Stimulated activated CD4-positive, alpha-beta T cell treated with anti-CD3 and anti-CD28 coated beads, Interleukin-15, amount 100 ng/mL, for 48 hours (primary cell): ENCODE results near the gene ARHGEF38.
"Not testable (repeated sequence)": the region's sequence is repeated elsewhere in the genome, so short reads cannot be mapped to it uniquely, and the experiment has no call there.

Experiments
- DNase-seq, 2 donors: peaks; one replicate each; pipeline ENCODE4 v3.0.0-alpha.2; 2020; ENCODE audit warnings: low read depth in 2 of 2

Gene ARHGEF38

DNA sequence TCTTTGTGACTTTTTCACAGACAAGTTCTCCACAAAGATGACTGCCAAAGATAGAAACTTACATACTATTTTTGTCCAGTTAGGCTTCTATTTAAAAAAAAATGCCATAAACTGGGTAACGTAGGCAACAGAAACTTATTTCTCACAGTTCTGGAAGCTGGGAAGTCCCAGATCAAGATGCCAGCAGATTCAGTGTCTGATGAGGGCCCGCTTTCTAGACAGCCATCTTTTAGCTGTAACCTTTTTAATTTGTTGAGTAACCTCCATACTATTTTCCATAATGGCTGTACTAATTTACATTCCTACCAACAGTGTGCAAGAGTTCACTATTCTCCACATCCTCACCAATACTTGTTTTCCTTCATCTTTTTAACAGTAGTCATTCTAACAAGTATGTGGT lies 55.5 kb downstream of the ARHGEF38 start:
- no peak for DNase-seq

DNA sequence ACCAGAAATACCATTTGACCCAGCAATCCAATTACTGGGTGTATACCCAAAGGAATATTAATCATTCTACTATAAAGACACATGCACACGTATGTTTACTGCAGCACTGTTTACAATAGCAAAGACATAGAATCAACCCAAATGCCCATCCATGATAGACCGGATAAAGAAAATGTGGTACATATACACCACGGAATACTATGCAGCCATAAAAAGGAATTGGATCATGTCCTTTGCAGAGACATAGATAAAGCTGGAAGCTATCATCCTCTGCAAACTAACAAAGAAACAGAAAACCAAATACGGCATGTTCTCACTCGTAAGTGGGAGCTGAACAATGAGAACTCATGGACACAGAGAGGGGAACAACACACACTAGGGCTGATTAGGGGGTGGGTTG lies 57.4 kb downstream of the ARHGEF38 start:
- DNase-seq, result not testable (repeated sequence)

- DNase-seq, result no peak
Measured at GRCh38 chr4:105613306-105613705, 60.9 kb downstream of the ARHGEF38 start.

GRCh38 chr4:105619188-105619931 lies 66.9 kb downstream of the ARHGEF38 start:
- no peak for DNase-seq

DNA sequence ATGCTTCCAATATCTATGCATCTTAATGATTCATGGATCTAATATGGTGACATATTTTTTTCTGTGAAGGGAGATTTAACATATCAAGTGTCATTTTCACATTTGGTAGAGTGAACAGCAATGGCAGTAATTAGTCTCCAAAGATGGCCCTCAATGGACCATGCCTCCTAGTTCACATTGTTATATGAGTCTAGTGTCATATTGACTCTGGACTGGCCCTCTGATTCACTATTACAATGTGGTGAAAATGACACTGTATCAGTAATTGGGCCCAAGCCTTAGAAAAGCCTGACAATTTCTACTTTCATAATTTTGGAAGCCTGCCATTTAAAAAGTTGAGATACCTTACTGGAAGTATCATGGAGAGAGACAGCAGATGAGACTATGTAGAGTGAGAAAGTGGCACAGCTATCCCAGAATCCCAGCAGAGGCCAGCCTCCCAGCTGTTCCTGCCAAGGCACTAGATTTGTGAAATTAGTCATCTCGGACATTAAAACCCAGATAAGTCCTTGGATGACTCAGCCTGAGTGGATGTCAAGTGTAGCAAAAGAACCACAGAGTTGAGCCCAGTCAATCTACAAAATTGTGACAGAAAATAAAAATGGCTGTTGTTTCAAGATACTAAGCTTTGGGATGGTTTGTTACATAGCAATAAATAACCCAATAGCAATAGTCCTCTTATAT lies 68.4 kb downstream of the ARHGEF38 start:
- no peak for DNase-seq

DNA sequence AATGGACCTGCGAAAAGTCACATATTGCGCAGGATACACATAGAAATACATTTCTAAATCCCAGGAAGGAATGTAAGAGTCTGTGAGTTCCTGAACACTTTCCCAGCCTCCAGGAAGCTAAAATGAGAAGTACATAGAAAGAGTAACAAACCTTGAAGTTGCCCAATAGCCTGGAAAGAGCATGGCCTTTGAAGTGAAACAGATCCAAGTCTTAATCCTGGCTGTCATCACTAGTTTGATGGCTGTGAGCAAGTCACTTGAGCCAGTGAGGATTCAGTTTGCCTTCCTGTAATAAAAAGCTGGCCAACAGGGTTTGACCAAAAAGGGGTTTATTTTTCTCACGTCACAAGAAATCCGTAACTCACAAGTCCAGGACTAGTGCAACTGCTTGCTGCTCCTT lies 69.8 kb downstream of the ARHGEF38 start:
- DNase-seq, result no peak

DNA sequence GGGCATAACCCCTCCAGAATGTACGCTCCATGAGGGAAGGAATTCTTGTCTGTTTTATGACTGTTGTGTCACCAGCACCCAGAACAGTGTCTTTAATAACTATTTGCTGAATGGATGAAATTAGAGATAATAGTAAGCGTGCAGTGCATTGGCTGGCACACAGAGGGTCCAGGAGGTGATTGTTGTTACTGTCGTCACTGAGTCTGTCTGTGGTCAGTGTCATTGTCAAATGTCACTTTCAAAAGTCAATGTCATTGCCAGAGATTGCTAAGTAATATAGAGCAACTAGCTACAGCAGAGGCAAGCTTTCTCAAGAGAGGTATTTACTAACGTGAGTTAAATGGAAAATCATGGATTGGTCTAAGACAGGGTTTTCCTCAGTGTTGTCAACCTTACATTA lies 70.7 kb downstream of the ARHGEF38 start:
- DNase-seq, result no peak

DNA sequence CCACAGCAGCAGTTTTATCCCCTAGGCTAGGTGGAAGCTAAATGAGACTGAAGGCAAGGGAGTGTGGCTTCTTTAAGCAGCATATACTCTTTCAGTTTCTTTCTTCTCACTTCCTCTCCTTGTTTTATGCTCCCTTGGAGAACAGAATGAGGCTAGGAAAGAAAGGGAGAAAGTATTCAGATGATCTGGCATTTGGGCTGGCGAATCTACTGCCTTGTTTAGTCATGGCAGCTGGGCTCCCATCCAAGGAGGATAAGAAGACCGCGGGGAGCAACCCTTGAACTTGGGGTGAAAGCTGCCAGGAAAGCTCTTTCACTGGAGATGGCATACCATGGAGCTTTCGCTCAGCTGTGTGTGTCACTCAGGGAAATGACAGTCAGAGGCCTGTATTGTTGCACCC lies 72.1 kb downstream of the ARHGEF38 start:
- DNase-seq, result no peak

DNA sequence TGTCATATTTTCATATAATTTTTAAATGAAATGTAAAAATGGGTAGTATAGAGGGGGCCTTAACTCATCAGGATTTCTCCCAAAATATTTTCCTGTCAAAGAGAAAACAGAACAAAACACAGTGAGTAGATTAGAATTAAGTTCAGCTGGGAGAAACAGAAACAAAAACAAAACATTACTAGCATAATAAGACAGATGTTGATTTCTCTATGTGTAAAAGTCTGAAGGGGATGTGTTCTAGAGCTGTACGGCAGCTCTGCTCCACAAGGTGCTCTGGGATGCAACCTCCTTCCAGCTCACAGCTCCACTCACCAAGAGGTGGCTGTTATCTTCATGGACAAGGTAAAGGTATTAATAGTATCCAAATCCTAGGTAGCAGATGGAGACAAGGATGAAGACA lies 72.8 kb downstream of the ARHGEF38 start:
- DNase-seq, result no peak

- no peak for DNase-seq
Measured at GRCh38 chr4:105626846-105627245, 74.4 kb downstream of the ARHGEF38 start.

- DNase-seq, result no peak
Measured at GRCh38 chr4:105627620-105628019, 75.2 kb downstream of the ARHGEF38 start.

DNA sequence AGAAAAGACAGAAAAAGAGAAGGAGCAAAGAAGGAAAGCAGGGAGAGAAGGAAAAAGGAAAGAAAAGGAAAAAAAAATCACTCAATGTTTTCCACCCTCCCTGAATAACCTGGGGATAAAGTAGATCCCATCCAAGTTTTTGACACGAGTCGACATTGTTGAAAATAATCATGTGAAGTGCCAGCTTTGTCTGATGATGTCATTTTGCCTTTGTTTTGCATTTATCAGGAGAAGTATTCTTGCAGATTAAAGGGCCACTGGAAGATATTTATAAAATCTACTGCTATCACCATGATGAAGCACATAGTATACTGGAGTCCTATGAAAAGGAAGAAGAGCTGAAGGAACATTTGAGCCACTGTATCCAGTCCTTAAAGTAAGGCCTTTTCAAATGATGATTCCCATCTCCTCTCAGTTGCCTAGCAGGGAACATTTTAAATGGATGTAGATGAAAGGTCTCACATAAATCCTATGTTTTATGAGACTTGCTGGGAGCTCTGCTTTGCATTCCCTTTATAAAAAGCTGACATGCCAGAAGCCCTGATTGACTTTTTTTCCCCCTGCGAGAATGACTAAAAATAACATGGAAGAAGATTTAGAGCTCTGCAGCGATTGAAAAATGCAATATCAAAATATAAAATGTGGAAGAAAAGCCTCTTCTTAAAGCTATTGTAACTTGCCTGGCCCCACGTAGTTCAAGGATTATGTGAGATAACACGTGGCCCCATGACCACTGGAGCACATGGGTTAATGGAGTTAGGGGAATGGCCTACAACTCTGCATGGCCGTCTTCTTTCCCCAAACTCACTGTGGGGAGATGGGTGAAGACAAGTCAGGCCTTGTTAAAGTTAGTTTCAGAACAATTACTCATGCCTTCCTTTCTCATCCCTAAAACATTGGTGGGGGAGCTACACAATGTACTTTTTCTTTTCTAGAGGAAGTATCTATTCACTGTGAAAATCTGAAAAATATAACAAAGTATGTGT lies 78.5 kb downstream of the ARHGEF38 start:
- no peak for DNase-seq

DNA sequence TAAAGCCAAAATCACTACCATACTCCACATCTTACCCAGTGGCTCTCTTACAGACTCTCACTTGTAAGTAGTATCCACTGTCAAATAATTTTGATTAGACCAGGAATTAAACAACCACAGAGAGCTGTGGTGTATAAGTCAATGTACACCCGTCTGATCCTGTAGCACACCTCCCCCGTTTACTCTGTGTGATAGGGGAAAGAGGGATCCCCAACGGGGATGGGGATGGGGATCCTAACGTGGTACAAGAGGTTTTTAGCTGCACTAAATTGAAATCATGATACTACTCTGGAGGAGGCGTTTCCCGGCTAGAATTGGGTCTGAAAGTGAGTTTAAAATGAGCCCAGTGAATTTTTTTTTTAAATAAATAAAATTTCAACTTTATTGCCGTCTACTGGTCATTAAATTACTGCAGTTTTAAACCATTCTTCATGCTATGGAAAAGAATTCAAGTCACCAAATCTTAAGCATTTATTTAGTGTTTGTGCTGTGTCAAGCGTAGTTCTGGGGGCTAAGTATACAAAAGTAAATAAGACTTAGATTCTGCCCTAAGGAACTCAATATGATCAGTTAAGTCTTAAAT lies 79.5 kb downstream of the ARHGEF38 start:
- DNase-seq, result no peak

GRCh38 chr4:105632599-105632998 lies 80.2 kb downstream of the ARHGEF38 start:
- DNase-seq, result no peak

GRCh38 chr4:105633241-105633640 lies 80.8 kb downstream of the ARHGEF38 start:
- DNase-seq, result no peak

DNA sequence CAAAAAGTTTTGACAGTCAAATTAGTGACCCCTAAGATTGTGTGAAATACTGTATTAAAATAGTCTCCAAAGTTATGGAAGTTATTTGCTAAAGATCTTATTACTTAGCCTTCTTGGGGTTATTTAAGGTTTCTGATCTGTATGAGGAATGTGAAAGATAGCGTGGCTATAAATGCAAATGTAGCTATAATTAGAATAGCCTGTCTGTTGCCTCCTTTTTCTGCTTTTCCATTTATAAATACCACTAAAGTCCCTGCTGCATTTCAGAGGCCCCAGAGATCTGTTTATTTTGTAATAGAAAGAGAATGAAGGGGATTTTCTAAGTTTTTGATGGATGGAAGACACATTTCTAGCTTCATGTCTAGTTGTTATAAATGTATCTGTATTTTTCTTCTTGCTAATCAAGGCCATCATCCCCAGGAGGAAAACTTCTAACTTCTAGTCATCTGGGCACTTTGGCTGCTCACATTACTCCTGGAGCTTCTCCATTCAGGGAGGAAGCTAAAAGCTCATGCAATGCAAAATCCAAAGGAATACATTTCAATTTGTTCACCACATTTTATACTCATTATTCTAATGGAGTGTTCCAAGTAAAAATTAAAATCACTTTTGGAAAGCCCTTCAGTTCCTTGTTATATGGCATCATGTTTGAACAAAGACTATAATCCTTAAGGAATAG lies 82.1 kb downstream of the ARHGEF38 start:
- DNase-seq, result no peak

DNA sequence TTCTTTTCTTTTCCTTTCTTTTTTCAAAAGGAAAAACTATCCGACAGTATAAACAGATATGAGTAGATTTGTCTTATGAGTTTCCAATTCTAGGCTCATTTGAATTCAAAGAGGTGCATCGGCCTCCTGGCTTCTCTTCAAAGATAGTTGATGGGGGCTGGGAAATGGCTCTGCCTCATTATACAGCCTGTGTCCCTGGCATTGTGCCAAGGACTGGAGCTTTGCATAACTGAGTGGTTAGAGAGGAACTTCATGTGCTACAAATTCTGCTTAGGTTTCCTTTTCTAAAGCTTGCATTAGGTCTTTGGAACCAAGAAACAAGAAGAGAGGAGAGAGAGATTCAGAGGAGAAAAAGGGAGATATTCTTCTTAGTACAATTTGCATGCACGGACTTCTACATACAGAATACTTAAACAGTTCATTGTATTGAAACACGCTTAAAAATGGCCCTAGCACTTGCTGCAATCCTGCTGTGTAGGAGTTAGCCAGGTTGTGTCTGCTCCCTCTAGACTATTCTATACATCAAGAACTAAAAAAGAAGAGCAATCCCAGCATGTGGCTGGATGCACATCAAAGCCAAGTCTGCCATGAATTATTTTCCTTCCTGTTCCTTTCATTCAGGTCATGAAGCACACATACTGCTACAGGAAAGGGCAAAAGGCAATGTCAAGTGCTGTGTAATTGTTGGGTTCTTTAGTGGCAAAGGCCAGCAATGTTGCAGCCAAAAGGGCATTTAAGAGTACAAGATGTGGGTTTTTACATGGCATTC lies 85.2 kb downstream of the ARHGEF38 start:
- DNase-seq, result no peak

- DNase-seq, result no peak
Measured at GRCh38 chr4:105641845-105642244, 89.4 kb downstream of the ARHGEF38 start.

DNA sequence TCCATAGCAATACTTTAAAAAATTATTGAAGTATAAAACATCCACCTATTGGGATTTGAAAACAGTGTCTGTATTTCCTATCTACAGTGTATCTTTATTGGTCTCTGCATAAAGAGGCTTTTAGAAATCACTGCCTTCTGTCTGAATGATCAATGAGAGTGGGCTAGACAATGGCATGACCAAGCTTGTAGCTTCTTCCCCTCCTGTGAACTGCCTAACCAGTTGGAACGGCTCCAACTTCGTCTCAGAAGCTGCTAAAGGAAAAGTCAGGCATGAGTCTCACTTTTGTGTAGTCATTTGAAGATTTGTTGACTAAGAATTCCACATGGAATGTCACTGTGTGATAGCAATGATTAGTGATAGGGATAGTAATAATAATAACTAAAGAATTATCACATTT lies 91.8 kb downstream of the ARHGEF38 start:
- DNase-seq, result no peak

DNA sequence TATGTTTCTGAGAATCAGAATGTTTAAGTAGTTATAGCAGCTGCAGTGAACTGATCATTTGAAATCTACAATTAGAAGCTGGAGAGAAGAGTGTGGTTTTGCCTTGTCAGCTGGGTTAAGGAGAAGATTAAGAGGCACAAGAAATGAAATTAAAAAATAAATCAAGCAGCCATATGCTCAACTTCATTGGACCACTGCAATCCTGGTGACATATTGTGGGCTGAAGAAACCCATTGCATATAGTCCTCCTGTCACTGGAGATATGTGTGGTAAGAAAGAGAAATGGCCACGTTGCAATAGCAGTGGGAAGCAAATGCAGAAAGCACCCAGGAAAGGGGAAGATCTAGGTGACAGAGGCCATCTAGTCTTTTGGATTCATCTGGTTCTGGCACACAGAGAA lies 93.0 kb downstream of the ARHGEF38 start:
- no peak for DNase-seq

DNA sequence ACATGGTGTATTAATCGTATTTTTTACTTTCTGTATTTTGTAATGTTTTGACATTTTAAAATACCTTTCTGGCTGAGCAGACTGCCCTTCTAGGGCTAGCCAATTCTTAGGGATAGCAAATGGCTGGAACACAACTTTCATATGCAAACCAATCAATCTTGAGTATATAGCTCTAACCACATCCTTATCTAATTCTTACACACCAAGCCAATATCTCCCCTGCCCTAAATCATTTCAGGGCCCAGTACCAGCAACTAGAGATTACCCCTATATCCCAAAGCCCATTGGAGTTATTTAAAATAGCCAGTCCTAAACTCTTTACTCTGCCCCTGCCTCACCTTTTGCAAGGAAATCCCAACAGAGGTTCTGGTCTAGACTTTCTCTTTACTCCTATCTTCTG lies 97.8 kb downstream of the ARHGEF38 start:
- DNase-seq, result no peak
